IMR-90 (cell line): Measurements from ENCODE around the gene CDC14A. TPM values are rescaled to one million over a fixed set of nuclear protein-coding genes. Genes with fewer than 3 reads are reported as not detected.
"Not testable (repeated sequence)": the region's sequence is repeated elsewhere in the genome, so short reads cannot be mapped to it uniquely, and the experiment has no call there.

Source experiments
- ATAC-seq: fragments of 200-7000 bp; cut with Tn5 transposase; 2 replicates; pipeline ENCODE4 v1.9.1; 2020; ENCODE audit warnings: low read depth, mild to moderate bottlenecking, moderate library complexity
- BruUV-seq: library from RNA; stranded (reverse); fragments of 400-500 nt; replicated peaks from 2 replicates; lab custom pipeline; 2021; lab: Mats Ljungman, UMichigan
- CTCF ChIA-PET: fragments of 300-600 bp; formaldehyde crosslinking; extraction: SDS; loops from one replicate; lab custom pipeline; 2021; ENCODE audit warnings: antibody characterized with exemption; lab: Yijun Ruan, JAX
- POLR2A ChIA-PET: fragments of 300-600 bp; sonication (Branson Sonifier 250); formaldehyde crosslinking; loops from one replicate; lab custom pipeline; 2022; ENCODE audit warnings: antibody characterized with exemption; ENCODE audit not compliant: unreplicated experiment; lab: Charles Lee
- DNase-seq: peaks from one replicate; pipeline ENCODE4 v3.0.0; 2013
- H2AFZ ChIP-seq: replicated peaks from 2 replicates; pipeline ENCODE3; 2013; ENCODE audit warnings: low read length, mild to moderate bottlenecking; ENCODE audit not compliant: poor library complexity
- H2AK5ac ChIP-seq: 2 replicates; pipeline ENCODE4 v1.6.1; 2013; ENCODE audit warnings: low read depth, low read length, inconsistent platforms
- H2AK9ac ChIP-seq: replicated peaks from 2 replicates; pipeline ENCODE3; 2013; ENCODE audit warnings: mild to moderate bottlenecking, low read depth, low read length, moderate library complexity; ENCODE audit not compliant: poor library complexity
- H2BK120ac ChIP-seq: 2 replicates; pipeline ENCODE4 v1.6.1; 2013; ENCODE audit warnings: low read depth, low read length, inconsistent platforms
- H2BK15ac ChIP-seq: 3 replicates; pipeline ENCODE4 v1.6.1; 2013; ENCODE audit warnings: low read depth, low read length, inconsistent platforms
- H2BK20ac ChIP-seq: 2 replicates; pipeline ENCODE4 v1.6.1; 2013; ENCODE audit warnings: low read depth, mild to moderate bottlenecking, inconsistent platforms, low read length, moderate library complexity
- H2BK5ac ChIP-seq: 2 replicates; pipeline ENCODE4 v1.6.1; 2013; ENCODE audit warnings: mild to moderate bottlenecking, low read depth, low read length, inconsistent platforms; ENCODE audit not compliant: poor library complexity, severe bottlenecking
- H3K14ac ChIP-seq: replicated peaks from 2 replicates; pipeline ENCODE4 v1.6.1; 2013; ENCODE audit warnings: low read depth, low read length, inconsistent platforms
- H3K18ac ChIP-seq: 2 replicates; pipeline ENCODE4 v1.6.1; 2013; ENCODE audit warnings: low read depth, low read length, control low read depth
- H3K23ac ChIP-seq: 2 replicates; pipeline ENCODE4 v1.6.1; 2013; ENCODE audit warnings: low read depth, low read length, inconsistent platforms
- H3K27ac ChIP-seq: 2 replicates; pipeline ENCODE4 v1.5.1; 2013; ENCODE audit warnings: mild to moderate bottlenecking, control low read depth, low read length; ENCODE audit not compliant: insufficient read depth
- H3K27me3 ChIP-seq: 2 replicates; pipeline ENCODE4 v1.6.1; 2013; ENCODE audit warnings: low read length; ENCODE audit not compliant: control insufficient read depth, insufficient read depth
- H3K36me3 ChIP-seq: 2 replicates; pipeline ENCODE4 v1.6.1; 2013; ENCODE audit warnings: low read length, mixed read lengths; ENCODE audit not compliant: control insufficient read depth, insufficient read depth
- H3K4ac ChIP-seq: 2 replicates; pipeline ENCODE4 v1.6.1; 2013; ENCODE audit warnings: low read depth, low read length, inconsistent platforms
- H3K4me1 ChIP-seq: 2 replicates; pipeline ENCODE4 v1.6.1; 2013; ENCODE audit warnings: low read length, mixed read lengths; ENCODE audit not compliant: control insufficient read depth, insufficient read depth
- H3K4me2 ChIP-seq: 2 replicates; pipeline ENCODE4 v1.6.1; 2013; ENCODE audit warnings: low read depth, mild to moderate bottlenecking, control low read depth, low read length, moderate library complexity
- H3K4me3 ChIP-seq: 2 replicates; pipeline ENCODE4 v1.5.1; 2013; ENCODE audit warnings: low read depth, mild to moderate bottlenecking, control low read depth, low read length, moderate library complexity; ENCODE audit not compliant: insufficient read depth
- H3K56ac ChIP-seq: 2 replicates; pipeline ENCODE4 v1.6.1; 2013; ENCODE audit warnings: low read length, inconsistent platforms; ENCODE audit not compliant: insufficient read depth; ENCODE audit errors: extremely low read depth
- H3K79me1 ChIP-seq, 2 experiments: 2 replicates each; pipeline ENCODE4 v1.6.1; 2013; ENCODE audit warnings: low read length in 2 of 2, inconsistent platforms in 1 of 2, low read depth in 1 of 2
- H3K9ac ChIP-seq: 2 replicates; pipeline ENCODE4 v1.6.1; 2013; ENCODE audit warnings: low read depth, low read length, control low read depth
- H3K9me1 ChIP-seq: 2 replicates; pipeline ENCODE4 v1.6.1; 2013; ENCODE audit warnings: low read length, inconsistent platforms; ENCODE audit not compliant: insufficient read depth
- H3K9me3 ChIP-seq: 2 replicates; pipeline ENCODE4 v1.6.1; 2013; ENCODE audit warnings: low read length; ENCODE audit not compliant: control insufficient read depth, insufficient read depth
- H4K20me1 ChIP-seq: 2 replicates; pipeline ENCODE4 v1.6.1; 2013; ENCODE audit warnings: low read length, inconsistent platforms; ENCODE audit not compliant: insufficient read depth
- H4K5ac ChIP-seq: 2 replicates; pipeline ENCODE4 v1.6.1; 2013; ENCODE audit warnings: mild to moderate bottlenecking, low read depth, low read length, control low read depth
- H4K8ac ChIP-seq, 2 experiments: 2 replicates each; pipeline ENCODE4 v1.6.1; 2013; ENCODE audit warnings: low read depth in 2 of 2, low read length in 2 of 2, control low read depth in 1 of 2, inconsistent platforms in 1 of 2
- H4K91ac ChIP-seq: 2 replicates; pipeline ENCODE4 v1.6.1; 2013; ENCODE audit warnings: low read depth, low read length, inconsistent platforms; ENCODE audit not compliant: insufficient read depth
- WGBS, 2 experiments: methylation state at CpG; one replicate each; pipeline versions ENCODE4 v1.1.5 to v1.1.7; 2013; ENCODE audit warnings: missing lambda C conversion rate in 2 of 2; ENCODE audit not compliant: insufficient read length in 1 of 2; ENCODE audit errors: extremely low coverage in 2 of 2; 5-methylcytosine and 5-hydroxymethylcytosine counted together
- dilution Hi-C: fragments of 300-500 bp; cut with HindIII; formaldehyde crosslinking; loops from one replicate; pipeline ENCODE4 v1.14.3; 2018; ENCODE audit warnings: low sequenced_read_pairs; ENCODE audit not compliant: unreplicated experiment
- in situ Hi-C: fragments of 300-500 bp; cut with MboI; formaldehyde crosslinking; loops from 3 replicates; pipeline ENCODE4 v1.14.3; 2019; ENCODE audit warnings: low sequenced_read_pairs, inconsistent platforms, mixed read lengths
- intact Hi-C: fragments of 100-400 bp; cut with micrococcal nuclease; formaldehyde crosslinking; loops from 2 replicates; pipeline ENCODE4 v1.10.0; 2022
- polyA plus RNA-seq, 3 experiments: library from polyadenylated mRNA; depleted of rRNA; stranded (reverse); fragments of >200 nt; gene quantifications; 2 replicates each; pipeline ENCODE4 v1.2.3, GENCODE V29; 2012; ENCODE audit warnings: low replicate concordance in 1 of 3
- total RNA-seq: library from RNA; depleted of rRNA; stranded (reverse); fragments of >200 nt; gene quantifications from 2 replicates; pipeline ENCODE4 v1.2.3, GENCODE V29; 2012

Gene CDC14A
- total and polyA plus RNA-seq, 2 of the 4 experiments (the other 2 are of a cell fraction): 1.7 to 3.0 TPM

GRCh38 chr1:100369339-100369738 lies 17.0 kb downstream of the CDC14A start:
- DNase-seq, H3K23ac ChIP-seq, H3K18ac ChIP-seq, H2AK9ac ChIP-seq, H3K4me2 ChIP-seq, H3K4me3 ChIP-seq, in situ Hi-C loops, H3K56ac ChIP-seq, H3K9me3 ChIP-seq, H2BK120ac ChIP-seq, H3K4me1 ChIP-seq, H2BK15ac ChIP-seq, BruUV-seq, H4K20me1 ChIP-seq, H4K5ac ChIP-seq, H3K4ac ChIP-seq, H3K27me3 ChIP-seq, H3K9me1 ChIP-seq, H3K27ac ChIP-seq, ATAC-seq, H2BK20ac ChIP-seq, H3K36me3 ChIP-seq, dilution Hi-C loops, H2AFZ ChIP-seq, H2AK5ac ChIP-seq, H3K14ac ChIP-seq, H3K9ac ChIP-seq, H4K91ac ChIP-seq, H4K8ac ChIP-seq, H2BK5ac ChIP-seq: not testable (repeated sequence)
- intact Hi-C loops: loop anchor here (5.0 kb wide), 1 partner anchor 73 kb away; no protein-coding TSS in a partner anchor
- WGBS, 2 experiments: 100% methylated on average over 1 of the region's 4 CpGs; no CpG with 5 or more reads in 1 of the 2 experiments
- ChIA-PET CTCF (interaction anchor here (0.6 kb wide), 1 partner anchor 103 kb away, joined by 5 read pairs; the partner anchor contains the start of gene RTCA), POLR2A (interaction anchor here (0.7 kb wide), 1 partner anchor 15 kb away, joined by 6 read pairs; no protein-coding TSS in a partner anchor)
- H3K79me1 ChIP-seq: peaks cover 7 to 14% of the 10 kb centered on the region in 2 experiments; a peak in 3 of 4 replicates

- H2AFZ ChIP-seq, DNase-seq, intact Hi-C loops, H2AK9ac ChIP-seq, H3K9me3 ChIP-seq, H3K36me3 ChIP-seq, H3K27ac ChIP-seq, H4K8ac ChIP-seq, H3K18ac ChIP-seq, H3K23ac ChIP-seq, POLR2A ChIA-PET, H3K4me2 ChIP-seq, dilution Hi-C loops, H4K91ac ChIP-seq, H3K4ac ChIP-seq, H4K20me1 ChIP-seq, H2BK5ac ChIP-seq, H2BK20ac ChIP-seq, H3K4me1 ChIP-seq, H3K56ac ChIP-seq, H4K5ac ChIP-seq, in situ Hi-C loops, H3K9ac ChIP-seq, H3K14ac ChIP-seq, H3K9me1 ChIP-seq, ATAC-seq, H2BK15ac ChIP-seq, H2BK120ac ChIP-seq, H3K4me3 ChIP-seq, BruUV-seq, CTCF ChIA-PET, H3K27me3 ChIP-seq, H2AK5ac ChIP-seq: not testable (repeated sequence)
- no CpG with 5 or more reads among the region's 5 CpGs for WGBS, 2 experiments
- peaks cover 6 to 11% of the 10 kb centered on the region in 2 experiments; a peak in 2 of 4 replicates for H3K79me1 ChIP-seq
Observed at GRCh38 chr1:100373953-100374352, 21.6 kb downstream of the CDC14A start.
